Measurements from ENCODE around the gene BTBD6.

BTBD6 gene

GRCh38 chr14:105200074-105200473 lies 48.3 kb upstream of the BTBD6 start:
- Histone ChIP-seq H2AFZ (ENCODE audit: low read depth, low read length, severe bottlenecking) (no peak overlapping the region), H3K79me2 (ENCODE audit: insufficient read depth, low read length) (no peaks in the 10 kb centered on the region), H4K20me1 (ENCODE audit: low read depth, low read length) (no peaks in the 10 kb centered on the region), H3K27me3 (ENCODE audit: low read length) (no peaks in the 10 kb centered on the region), H3K9me2 (replicated peaks; ENCODE audit: insufficient read depth, low read length) (no peaks in the 10 kb centered on the region), H3K27ac (ENCODE audit: low read depth, low read length) (no peak overlapping the region), H3K9ac (ENCODE audit: low read length) (no peak overlapping the region), H3K9me3 (ENCODE audit: insufficient read depth, low read length) (no peaks in the 10 kb centered on the region), H3F3A (ENCODE audit: insufficient read depth) (no peaks in the 10 kb centered on the region), H3K4me3 (ENCODE audit: insufficient read depth, low read length, poor library complexity, severe bottlenecking) (no peak overlapping the region), H3K4me2 (ENCODE audit: low read depth, low read length, poor library complexity, severe bottlenecking) (no peak overlapping the region), H3K36me3 (ENCODE audit: low read length) (no peaks in the 10 kb centered on the region)
- TF ChIP-seq EZH2phosphoT487 (conservative IDR thresholded peaks at IDR 0.05; ENCODE audit: low read length) (no peak), CTCF (IDR thresholded peaks at IDR 0.05; ENCODE audit: insufficient read depth, low read length, poor library complexity, severe bottlenecking) (peak; percentile 27)

GRCh38 chr14:105200641-105201040 lies 47.7 kb upstream of the BTBD6 start:
- H3K4me3 ChIP-seq (ENCODE audit: insufficient read depth, low read length, poor library complexity, severe bottlenecking), result no peak overlapping the region
- no peaks in the 10 kb centered on the region for H3K9me2 ChIP-seq (replicated peaks; ENCODE audit: insufficient read depth, low read length)
- no peak for TF ChIP-seq EZH2phosphoT487 (conservative IDR thresholded peaks at IDR 0.05; ENCODE audit: low read length)
- H4K20me1 ChIP-seq (ENCODE audit: low read depth, low read length), result no peaks in the 10 kb centered on the region
- H2AFZ ChIP-seq (ENCODE audit: low read depth, low read length, severe bottlenecking), result no peak overlapping the region
- H3K27me3 ChIP-seq (ENCODE audit: low read length), result no peaks in the 10 kb centered on the region
- no peaks in the 10 kb centered on the region for H3K36me3 ChIP-seq (ENCODE audit: low read length)
- H3K9me3 ChIP-seq (ENCODE audit: insufficient read depth, low read length), result no peaks in the 10 kb centered on the region
- no peak overlapping the region for H3K27ac ChIP-seq (ENCODE audit: low read depth, low read length)
- no peak overlapping the region for H3K9ac ChIP-seq (ENCODE audit: low read length)
- no peaks in the 10 kb centered on the region for H3F3A ChIP-seq (ENCODE audit: insufficient read depth)
- no peaks in the 10 kb centered on the region for H3K79me2 ChIP-seq (ENCODE audit: insufficient read depth, low read length)
- no peak overlapping the region for H3K4me2 ChIP-seq (ENCODE audit: low read depth, low read length, poor library complexity, severe bottlenecking)

- no peak overlapping the region for H2AFZ ChIP-seq (ENCODE audit: low read depth, low read length, severe bottlenecking)
- H3K4me2 ChIP-seq (ENCODE audit: low read depth, low read length, poor library complexity, severe bottlenecking), result no peak overlapping the region
- H3K9ac ChIP-seq (ENCODE audit: low read length), result no peak overlapping the region
- H3K27ac ChIP-seq (ENCODE audit: low read depth, low read length), result no peak overlapping the region
- no peaks in the 10 kb centered on the region for H3K79me2 ChIP-seq (ENCODE audit: insufficient read depth, low read length)
- H3K4me3 ChIP-seq (ENCODE audit: insufficient read depth, low read length, poor library complexity, severe bottlenecking), result no peak overlapping the region
- TF ChIP-seq CTCF (IDR thresholded peaks at IDR 0.05; ENCODE audit: insufficient read depth, low read length, poor library complexity, severe bottlenecking), result no peak
- TF ChIP-seq EZH2phosphoT487 (conservative IDR thresholded peaks at IDR 0.05; ENCODE audit: low read length), result no peak
- H3K36me3 ChIP-seq (ENCODE audit: low read length), result no peaks in the 10 kb centered on the region
- no peaks in the 10 kb centered on the region for H3K27me3 ChIP-seq (ENCODE audit: low read length)
- H3K9me2 ChIP-seq (replicated peaks; ENCODE audit: insufficient read depth, low read length), result no peaks in the 10 kb centered on the region
- H3K9me3 ChIP-seq (ENCODE audit: insufficient read depth, low read length), result no peaks in the 10 kb centered on the region
- H3F3A ChIP-seq (ENCODE audit: insufficient read depth), result no peaks in the 10 kb centered on the region
- H4K20me1 ChIP-seq (ENCODE audit: low read depth, low read length), result no peaks in the 10 kb centered on the region
Observed at GRCh38 chr14:105201156-105201924, 47.0 kb upstream of the BTBD6 start.

GRCh38 chr14:105201925-105202513 lies 46.3 kb upstream of the BTBD6 start:
- no peaks in the 10 kb centered on the region for H3K79me2 ChIP-seq (ENCODE audit: insufficient read depth, low read length)
- H3K9ac ChIP-seq (ENCODE audit: low read length), result no peak overlapping the region
- H2AFZ ChIP-seq (ENCODE audit: low read depth, low read length, severe bottlenecking), result no peak overlapping the region
- H4K20me1 ChIP-seq (ENCODE audit: low read depth, low read length), result no peaks in the 10 kb centered on the region
- H3K36me3 ChIP-seq (ENCODE audit: low read length), result no peaks in the 10 kb centered on the region
- no peaks in the 10 kb centered on the region for H3K27me3 ChIP-seq (ENCODE audit: low read length)
- H3F3A ChIP-seq (ENCODE audit: insufficient read depth), result no peaks in the 10 kb centered on the region
- no peak overlapping the region for H3K4me2 ChIP-seq (ENCODE audit: low read depth, low read length, poor library complexity, severe bottlenecking)
- no peak overlapping the region for H3K27ac ChIP-seq (ENCODE audit: low read depth, low read length)
- H3K9me3 ChIP-seq (ENCODE audit: insufficient read depth, low read length), result no peaks in the 10 kb centered on the region
- H3K9me2 ChIP-seq (replicated peaks; ENCODE audit: insufficient read depth, low read length), result no peaks in the 10 kb centered on the region
- H3K4me3 ChIP-seq (ENCODE audit: insufficient read depth, low read length, poor library complexity, severe bottlenecking), result no peak overlapping the region
- TF ChIP-seq EZH2phosphoT487 (conservative IDR thresholded peaks at IDR 0.05; ENCODE audit: low read length), result no peak

All from SU-DHL-6 (cell line).